Stimulated activated CD4-positive, alpha-beta T cell treated with anti-CD3 and anti-CD28 coated beads, Interleukin-15, amount 100 ng/mL, for 1 hour (primary cell): ENCODE measurements around the gene ASB5.
"Not testable (repeated sequence)": the region's sequence is repeated elsewhere in the genome, so short reads cannot be mapped to it uniquely, and the experiment has no call there.

Source experiments
- DNase-seq, 2 donors: peaks; one replicate each; pipeline ENCODE4 v3.0.0-alpha.2; 2020; ENCODE audit warnings: low read depth in 1 of 2, low spot score in 1 of 2

The ASB5 gene, protein sequence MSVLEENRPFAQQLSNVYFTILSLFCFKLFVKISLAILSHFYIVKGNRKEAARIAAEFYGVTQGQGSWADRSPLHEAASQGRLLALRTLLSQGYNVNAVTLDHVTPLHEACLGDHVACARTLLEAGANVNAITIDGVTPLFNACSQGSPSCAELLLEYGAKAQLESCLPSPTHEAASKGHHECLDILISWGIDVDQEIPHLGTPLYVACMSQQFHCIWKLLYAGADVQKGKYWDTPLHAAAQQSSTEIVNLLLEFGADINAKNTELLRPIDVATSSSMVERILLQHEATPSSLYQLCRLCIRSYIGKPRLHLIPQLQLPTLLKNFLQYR

DNA sequence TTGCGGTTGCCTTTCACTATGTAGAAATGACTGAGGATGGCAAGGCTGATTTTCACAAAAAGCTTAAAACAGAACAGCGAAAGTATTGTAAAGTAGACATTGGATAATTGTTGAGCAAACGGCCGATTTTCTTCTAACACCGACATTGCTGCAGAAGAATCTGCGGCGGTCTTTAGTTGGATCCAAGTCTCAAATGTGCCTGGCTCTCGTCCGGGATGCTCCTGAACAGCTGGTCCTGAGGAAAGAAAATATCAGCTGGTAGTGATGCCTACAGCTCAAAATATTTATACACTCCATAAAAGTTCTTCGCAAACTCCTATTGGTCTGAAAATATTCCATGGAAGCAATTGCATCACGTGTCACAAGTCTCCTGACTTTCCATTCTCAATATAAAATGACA lies at the start of gene ASB5:
Gene ASB5 (minus strand): TSS at position 260 of the 400 bp plus-strand sequence. CDS start 114 bp downstream, at position 146.
- DNase-seq: no peak

DNA sequence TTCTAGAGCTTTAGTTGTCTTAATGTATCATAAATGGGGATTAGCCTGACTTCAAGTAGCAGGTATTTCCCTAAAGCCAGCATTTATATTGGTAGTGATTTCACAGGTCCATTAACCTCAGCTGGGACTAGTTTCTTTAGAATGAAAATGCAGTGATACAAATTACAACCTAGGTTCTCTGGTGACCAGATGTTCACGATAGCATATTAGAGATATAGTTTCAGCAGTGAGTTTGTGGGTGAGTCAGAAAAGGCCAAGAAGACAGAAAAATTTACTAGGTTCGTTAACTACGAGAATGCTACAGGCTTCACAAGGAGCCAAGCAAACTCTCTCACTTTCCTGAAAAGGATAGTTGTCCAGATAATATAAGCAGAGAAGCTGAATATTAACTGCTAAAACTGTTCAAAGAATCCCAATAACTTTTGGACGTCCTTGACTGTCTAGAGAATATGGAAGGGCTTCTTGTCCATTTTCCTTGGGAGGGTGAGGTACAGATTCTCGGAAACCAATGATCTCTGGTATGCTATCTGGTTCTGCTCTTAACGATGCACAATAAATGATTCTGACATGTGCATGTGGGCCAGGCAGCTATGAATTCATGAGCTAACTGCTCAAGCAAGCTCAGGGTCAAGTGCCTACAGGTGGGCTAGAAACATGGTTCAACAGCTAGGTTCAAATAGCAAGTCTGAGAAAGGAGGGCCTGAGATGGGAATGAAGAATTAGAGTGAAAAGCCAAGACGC lies 44.7 kb upstream of the ASB5 start:
- DNase-seq: no peak

DNA sequence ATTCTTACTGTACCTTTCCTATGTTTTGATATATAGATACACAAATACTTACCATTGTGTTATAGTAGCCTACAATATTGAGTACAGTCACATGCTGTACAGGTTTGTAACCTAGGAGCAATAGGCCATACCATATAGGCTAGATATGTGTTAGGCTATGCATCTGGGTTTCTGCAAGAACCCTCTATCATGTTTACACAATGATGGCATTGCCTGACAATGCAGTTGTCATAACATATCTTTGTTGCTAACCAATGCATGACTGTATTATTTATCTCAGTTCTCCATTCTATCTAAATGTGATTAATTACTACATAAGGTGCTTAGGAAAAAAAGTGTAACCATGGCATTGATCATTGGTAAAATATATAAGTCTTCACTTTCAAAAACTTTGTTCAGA lies 40.8 kb upstream of the ASB5 start:
- DNase-seq: no peak

DNA sequence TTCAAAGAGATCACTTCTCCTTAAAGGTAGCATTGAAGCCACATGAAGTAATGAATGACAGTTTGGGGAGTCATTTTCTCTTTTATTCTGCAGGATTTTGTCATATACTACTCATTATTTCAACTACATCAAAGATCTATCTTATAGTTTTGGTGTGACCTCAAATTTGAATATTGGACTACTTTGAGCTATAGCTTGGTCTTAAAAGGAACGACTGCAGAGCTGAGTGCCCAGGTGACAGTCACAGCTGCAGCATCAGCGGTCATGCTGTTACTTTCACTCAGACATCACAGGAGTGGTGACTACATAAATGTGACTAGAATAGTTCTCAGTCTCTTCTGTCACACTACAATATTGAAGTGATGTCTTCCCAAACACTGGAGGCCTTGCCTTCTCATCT lies 40.0 kb upstream of the ASB5 start:
- DNase-seq: no peak

DNA sequence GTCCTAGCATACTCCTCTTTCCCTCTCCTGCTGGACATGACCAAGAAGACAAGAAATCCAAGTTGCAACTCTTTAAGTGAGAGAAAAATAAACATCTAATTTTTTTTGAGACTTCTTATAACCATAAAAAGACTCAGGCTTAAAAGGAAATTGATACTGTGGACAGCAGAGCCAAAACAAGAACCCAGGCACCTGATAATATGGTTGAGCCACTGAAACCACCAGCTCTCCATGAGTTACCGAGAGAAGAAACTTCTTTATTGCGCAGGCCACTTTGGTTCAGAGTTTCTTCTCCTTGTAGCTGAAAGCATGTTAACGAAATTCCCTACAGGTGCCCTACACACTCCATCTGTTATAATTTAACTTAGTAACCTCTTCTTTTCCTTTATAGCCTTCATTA lies 39.4 kb upstream of the ASB5 start:
- no peak for DNase-seq

DNA sequence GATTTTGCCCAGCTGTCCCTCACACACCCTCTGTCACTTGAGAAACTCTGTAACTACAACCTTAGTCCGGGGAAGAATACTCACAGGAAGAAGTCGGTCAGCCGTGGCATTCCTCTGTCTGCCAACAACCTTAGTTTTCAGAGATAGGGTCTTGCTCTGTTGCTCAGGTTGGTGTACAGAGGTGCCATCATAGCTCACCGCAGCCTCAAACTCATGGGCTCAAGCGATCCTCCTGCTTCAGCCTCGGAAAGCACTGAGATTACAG lies 38.6 kb upstream of the ASB5 start:
- no peak for DNase-seq

DNA sequence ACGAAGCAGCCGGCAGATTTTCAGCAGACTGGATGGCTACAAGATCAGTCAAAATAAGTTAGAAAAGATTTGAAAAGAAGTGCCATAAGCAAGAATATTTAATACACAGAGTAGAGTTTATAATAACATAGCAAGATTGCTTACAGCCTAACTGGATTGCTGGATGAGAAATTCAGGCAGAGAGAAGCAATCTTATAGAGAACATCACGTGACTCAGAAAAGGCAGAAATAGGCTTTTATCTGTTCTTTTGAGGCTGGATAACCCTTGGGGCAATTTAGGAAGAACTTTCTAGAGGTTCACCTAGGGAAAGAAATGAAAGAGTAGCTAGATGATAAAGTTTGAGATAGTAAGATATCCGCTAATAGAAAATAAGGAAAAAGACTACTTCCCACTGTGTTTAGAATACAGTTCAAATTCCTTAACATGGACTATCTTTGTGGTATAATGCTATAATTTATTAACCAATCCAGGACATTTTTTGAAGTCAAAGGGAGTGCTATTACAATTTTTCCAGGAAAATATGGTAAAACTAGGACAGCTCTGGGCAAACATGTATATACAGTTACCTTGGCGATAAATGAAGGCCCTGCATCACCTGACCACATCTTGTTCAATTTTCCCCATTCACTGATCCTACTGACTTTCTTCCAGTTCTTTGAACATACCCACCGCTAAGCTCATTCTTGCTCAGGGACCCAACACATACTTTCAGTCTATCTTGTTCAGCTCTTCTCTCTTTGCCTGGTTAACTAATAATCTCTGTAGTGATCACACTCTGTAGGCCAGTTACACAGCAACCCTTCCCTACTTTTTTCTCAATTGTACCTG lies 38.0 kb upstream of the ASB5 start:
- DNase-seq: no peak

DNA sequence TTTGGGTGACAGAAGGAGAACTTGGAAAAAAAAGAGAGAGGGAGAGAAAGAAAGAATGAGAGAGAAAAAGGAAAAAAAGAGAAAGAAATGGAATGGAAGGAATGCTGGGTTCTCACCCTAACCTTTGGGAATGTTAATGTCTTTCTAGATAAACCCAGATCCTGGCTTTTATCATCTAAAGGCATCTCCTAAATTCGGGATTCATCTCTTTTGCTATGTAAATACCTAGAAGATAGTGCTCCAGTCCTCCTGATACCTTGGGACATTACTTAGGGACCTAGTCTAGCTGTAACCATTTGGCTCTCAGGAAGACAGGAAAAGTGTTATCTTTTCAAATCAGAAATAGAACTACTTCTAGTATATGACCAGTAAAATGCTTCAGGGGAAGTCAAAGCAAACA lies 34.9 kb upstream of the ASB5 start:
- no peak for DNase-seq

DNA sequence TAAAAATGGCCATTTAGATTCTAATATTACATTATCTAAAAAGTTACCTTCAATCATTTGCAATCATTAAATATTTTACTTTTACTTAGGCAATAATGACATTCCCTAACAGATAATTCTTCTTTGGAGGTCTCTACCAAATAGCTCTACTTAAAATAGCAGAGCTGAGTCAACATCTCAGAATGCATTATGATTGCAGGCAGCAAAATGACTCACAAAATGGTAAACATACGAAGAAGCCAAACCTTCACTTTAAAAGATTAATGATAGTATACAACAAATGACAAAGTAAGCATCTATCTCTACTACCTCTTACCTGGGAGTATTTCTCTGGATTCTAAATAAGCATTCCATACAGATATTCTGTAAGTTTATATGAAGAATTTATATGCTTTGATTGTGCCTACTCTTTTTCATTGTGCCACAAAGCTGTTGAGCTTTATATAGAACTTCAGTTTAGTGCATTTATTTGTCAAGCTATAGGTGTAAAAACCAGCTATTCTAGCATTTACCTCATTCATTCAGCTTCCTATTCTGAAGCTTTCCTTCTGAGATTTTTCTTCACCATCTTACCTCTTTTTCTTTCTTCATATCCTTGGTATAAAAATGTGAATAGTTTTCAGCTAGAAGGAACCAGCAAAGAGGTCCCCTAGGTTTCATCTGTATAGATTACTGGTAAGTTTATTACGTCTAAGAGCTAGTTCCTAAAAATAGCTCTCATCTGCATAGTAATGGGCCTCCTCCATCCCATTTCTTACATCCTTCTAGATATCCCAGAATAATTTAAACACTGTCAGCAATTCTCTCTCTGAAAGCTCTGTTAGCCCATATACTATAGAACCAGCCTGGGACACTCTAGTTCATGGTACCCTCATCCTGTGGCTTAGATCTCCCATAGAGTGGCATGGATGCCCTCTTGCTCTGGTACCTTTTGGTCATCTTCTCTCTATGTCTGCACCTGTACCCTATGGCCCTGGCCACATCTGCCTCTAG lies 33.6 kb upstream of the ASB5 start:
- no peak for DNase-seq

DNA sequence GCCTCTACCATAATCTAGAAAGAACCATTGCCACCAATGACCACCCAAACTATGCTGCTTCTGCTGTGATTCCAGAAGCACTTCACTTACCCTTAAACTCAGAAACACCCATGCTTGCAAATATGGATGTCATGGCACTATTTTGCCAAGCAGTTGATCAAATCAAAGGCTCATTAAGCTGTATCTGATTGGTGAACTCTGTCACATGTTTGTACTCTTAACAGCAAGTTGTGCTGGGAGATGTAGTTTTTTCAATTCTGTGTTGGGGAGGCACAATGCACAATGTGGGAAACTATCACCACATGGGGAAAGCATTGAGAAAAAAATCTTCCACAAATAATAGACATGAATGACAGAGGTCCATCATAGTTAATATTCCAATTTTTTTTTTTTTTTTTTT lies 31.5 kb upstream of the ASB5 start:
- DNase-seq: no peak

DNA sequence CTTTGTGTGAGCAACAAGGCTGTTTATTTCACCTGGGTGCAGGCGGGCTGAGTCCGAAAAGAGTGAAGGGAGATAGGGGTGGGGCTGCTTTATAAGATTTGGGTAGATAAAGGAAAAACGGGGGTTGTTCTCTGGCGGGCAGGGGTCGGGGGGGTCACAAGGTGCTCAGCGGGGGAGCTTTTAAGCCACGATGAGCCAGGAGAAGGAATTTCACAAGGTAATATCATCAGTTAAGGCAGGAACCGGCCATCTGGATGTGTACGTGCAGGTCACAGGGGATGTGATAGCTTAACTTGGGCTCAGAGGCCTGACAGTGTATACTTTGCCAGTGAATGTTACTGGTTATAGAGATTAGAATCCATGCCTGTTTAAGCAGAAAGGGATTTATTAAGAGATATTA lies 31.0 kb upstream of the ASB5 start:
- DNase-seq: no peak

DNA sequence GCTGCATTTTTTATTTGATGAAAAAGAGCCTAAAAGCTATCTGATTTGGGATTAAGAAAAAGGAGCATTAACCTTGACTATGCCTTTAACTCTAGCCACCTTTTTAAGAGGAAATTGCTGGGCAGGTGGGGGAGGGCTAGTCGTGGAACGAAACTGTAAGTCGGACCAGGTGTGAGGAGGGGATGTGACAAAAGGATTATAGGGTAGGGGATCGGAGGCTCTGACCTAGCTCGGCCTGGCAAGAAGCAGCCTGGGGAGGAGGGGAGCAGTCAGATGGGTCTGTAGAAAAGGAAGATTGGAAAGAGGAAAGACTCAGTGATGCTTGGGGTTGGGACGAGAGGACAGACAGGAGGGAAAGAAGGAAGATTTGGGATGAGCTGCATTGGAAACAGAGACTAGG lies 29.6 kb upstream of the ASB5 start:
- DNase-seq: no peak

DNA sequence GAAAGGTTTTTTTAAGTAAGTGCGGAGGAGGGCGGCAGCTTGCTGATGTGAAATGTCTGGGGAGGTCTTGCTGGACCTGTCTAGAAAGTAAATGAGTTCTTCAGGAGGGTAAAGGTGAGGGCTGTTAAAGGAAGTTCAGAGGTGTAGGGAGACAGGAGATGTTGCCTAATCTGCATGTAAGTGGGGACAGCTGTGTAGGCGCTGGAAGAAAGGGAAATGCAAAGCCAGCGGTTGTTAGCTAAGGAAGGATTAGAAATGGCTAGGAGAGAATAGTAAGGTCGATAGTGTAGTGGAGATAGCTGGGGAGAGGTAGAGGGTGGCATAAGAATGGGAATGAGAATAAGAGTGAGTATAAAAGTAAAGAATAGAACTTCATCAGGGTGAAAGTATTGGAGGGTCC lies 26.9 kb upstream of the ASB5 start:
- DNase-seq: not testable (repeated sequence)

DNA sequence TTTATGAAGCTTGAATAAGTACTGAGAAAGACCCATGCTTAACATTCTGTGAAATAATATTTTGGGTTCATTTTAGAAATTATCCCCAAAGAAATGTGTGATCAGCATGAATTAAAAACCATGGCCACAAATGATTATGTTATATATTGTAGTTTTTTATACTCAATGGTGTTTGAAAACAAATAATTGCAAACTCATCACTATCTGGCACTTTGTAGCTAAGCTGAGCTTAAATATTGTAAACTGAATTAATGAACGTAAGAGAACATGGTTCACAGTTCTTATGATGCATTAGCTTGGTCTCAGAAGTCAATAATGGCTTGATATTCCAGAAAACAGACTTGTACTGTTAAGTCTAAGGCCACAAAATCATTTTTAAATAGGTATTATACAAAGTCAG lies 24.6 kb upstream of the ASB5 start:
- no peak for DNase-seq

DNA sequence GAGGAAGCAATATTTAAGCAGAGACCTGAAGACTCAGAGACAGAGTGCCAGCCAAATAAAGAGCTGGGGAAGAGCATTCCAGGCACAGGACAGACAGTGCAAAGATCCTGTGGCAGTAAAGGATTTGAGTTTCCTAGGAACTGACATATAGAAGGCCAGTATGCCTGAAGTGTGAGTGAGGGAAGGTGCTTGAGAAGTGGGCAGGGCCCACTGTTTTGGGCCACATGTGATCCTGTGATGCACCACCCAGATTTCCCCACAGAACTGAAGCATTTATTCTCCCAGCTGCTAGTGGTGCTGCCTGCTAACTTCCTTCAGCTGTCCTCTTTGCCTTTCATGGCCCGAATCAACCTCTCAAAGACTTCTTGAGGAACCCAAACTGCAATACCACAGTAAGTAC lies 23.9 kb upstream of the ASB5 start:
- no peak for DNase-seq

DNA sequence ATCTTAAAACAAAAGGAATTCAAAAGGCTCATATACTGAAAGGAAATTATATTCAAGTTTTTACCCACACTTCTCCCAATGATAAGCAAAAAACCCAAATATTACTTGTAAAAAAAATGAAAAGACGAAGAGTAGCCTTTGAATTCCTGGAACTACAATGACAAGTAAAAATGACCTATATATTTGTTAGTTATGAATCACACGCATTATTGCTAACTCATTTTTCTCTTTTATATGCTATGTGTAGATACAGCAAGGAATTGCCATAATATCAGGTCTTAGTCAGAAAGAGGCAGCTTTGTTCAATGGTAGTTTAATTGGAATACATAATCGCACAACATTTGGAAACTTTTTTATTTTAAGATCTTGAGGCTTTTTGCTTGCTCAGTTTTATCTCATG lies 22.7 kb upstream of the ASB5 start:
- DNase-seq: no peak

DNA sequence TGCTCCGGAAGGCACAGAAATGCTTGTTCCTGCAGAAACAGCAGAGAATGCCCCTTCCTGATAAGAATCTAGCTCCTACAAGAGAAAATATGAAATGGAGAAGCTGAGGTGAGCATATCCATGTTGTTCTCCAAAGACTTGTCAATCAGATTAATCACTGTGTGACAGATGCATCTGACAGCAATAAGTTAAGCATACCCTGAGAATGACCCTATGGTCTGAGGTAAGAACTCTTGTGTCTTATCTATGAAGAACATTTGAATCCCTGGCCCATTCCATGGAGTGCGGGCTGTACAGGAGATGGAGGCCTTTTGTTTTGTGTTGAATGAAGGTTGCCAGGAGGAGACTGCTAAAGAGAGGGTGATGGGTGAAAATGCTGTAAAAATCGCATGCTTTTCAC lies 21.5 kb upstream of the ASB5 start:
- DNase-seq: no peak

DNA sequence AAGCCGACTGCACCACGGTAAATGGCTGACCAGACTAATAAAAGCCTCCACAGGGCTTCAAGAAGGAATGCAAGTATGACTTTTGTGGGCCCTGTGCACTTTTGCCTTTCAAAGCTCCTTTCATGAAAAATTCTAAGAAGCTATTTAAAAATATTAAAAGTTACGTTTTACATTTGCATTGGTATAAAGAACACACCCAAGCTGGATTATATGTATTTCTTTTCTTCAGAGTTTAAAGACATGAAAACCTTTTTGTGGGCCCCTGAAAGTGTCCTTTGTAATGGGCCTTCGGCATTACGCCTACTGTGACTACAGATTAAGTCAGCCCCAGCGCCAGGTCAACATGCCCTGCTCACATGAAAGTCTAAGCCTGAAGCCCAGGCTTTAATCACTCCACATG lies 20.5 kb upstream of the ASB5 start:
- no peak for DNase-seq

DNA sequence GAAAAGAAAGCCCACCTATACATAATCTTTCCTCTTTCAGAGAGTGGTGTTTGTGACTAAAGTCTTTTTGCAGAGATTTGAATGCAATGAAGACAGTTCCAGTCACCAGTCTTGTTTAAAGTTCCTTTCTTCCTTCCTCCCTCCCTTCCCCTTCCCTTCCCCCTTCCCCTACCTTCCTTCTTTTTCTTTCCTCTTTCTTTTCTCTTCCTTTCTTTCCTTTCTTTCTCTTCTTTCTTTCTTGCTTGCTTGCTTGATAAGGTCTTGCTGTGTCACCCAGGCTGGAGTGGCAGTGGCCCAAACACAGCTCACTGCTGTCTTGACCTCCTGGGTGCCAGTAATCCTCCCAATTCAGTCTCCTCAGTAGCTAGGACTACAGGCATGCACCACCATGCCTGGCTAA lies 19.0 kb upstream of the ASB5 start:
- DNase-seq: no peak

DNA sequence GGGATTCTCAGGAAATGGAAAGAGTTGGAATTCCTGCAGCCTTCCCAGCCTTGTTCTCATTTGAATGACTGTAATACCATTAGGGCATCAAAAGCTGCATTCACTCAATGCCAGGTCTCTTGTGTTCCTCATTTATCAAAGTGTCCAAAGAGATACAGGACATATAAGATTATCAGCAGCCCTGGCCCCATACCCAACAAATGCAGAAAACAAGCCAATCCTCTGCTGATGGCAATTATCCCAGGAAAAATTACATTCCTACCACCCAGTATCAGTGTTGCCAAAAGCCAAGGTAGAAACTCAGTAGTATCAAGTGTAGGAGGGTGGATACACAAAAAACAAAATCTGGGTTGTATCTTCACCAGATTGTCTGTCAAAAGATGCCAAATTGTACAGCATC lies 18.5 kb upstream of the ASB5 start:
- no peak for DNase-seq

DNA sequence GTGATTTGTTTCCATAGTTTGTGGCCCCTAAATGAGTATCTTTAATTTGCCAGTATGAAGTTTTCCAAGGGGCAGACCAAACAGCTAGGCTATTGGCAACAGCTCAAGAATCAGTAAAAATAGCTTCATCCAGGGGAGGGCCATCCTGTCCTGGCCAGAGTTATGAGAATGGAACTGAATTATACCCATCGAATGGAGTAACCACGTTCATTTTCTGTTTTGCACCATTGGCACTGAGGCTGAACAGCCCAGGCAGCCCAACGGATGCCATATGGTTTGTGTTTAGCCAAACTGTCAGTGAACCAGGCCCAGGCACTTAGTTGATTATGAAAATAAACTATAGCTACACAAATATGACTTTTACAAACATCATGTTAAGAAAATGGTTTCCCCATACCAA lies 17.7 kb upstream of the ASB5 start:
- DNase-seq: no peak
